Measurements from ENCODE around the gene FBXO46. TPM values are rescaled to one million over a fixed set of nuclear protein-coding genes. Genes with fewer than 3 reads are reported as not detected.
"Not testable (repeated sequence)": the region's sequence is repeated elsewhere in the genome, so short reads cannot be mapped to it uniquely, and the experiment has no call there.

Gene FBXO46
- total RNA-seq, 1 experiment from 2014 or later, result 6.9 TPM

GRCh38 chr19:45728683-45729082, 2.0 kb downstream of the FBXO46 start:
- not testable (repeated sequence) for DNase-seq (ENCODE audit: low read depth)

GRCh38 chr19:45720065-45720464, 10.6 kb downstream of the FBXO46 start:
- not testable (repeated sequence) for DNase-seq (ENCODE audit: low read depth)

- peak; percentile 27 for DNase-seq (ENCODE audit: low read depth)
Observed at GRCh38 chr19:45717983-45718650, 12.6 kb downstream of the FBXO46 start.

GRCh38 chr19:45717131-45717982, 13.3 kb downstream of the FBXO46 start:
- peak; percentile 99 for DNase-seq (ENCODE audit: low read depth)

- DNase-seq (ENCODE audit: low read depth), result peak; percentile 40
Observed at GRCh38 chr19:45716359-45717130, 14.2 kb downstream of the FBXO46 start.

GRCh38 chr19:45715139-45715538, 15.6 kb downstream of the FBXO46 start:
- DNase-seq (ENCODE audit: low read depth), result no peak

- DNase-seq (ENCODE audit: low read depth), result no peak
Observed at GRCh38 chr19:45713141-45713540, 17.6 kb downstream of the FBXO46 start.

- DNase-seq (ENCODE audit: low read depth), result no peak
Observed at GRCh38 chr19:45712699-45713067, 18.0 kb downstream of the FBXO46 start.

GRCh38 chr19:45711851-45712698, 18.6 kb downstream of the FBXO46 start:
- DNase-seq (ENCODE audit: low read depth), result no peak

- no peak for DNase-seq (ENCODE audit: low read depth)
Observed at GRCh38 chr19:45710356-45711130, 20.2 kb downstream of the FBXO46 start.

GRCh38 chr19:45705710-45706415, 24.8 kb downstream of the FBXO46 start:
- no peak for DNase-seq (ENCODE audit: low read depth)

- no peak for DNase-seq (ENCODE audit: low read depth)
Observed at GRCh38 chr19:45705115-45705514, 25.6 kb downstream of the FBXO46 start.

GRCh38 chr19:45701676-45702075, 29.0 kb downstream of the FBXO46 start:
- DNase-seq (ENCODE audit: low read depth), result no peak

- DNase-seq (ENCODE audit: low read depth), result peak; percentile 71
Observed at GRCh38 chr19:45693106-45693788, 37.4 kb downstream of the FBXO46 start.

- DNase-seq (ENCODE audit: low read depth), result peak; percentile 100
Observed at GRCh38 chr19:45692187-45693105, 38.2 kb downstream of the FBXO46 start, which contains the start of gene QPCTL. Gene QPCTL (plus strand): TSS chr19:45692666. CDS start chr19:45692704, 38 bp downstream.

- DNase-seq (ENCODE audit: low read depth), result peak; percentile 94
Observed at GRCh38 chr19:45691516-45692186, 39.0 kb downstream of the FBXO46 start, which contains the start of gene SNRPD2. Gene SNRPD2 (minus strand): TSS chr19:45691953. CDS start chr19:45691888, 65 bp downstream.

GRCh38 chr19:45687599-45687998, 43.1 kb downstream of the FBXO46 start:
- DNase-seq (ENCODE audit: low read depth), result no peak

Measured in M059J (cell line).